ENCODE measurements around the gene RNF123.

Gene RNF123

DNA sequence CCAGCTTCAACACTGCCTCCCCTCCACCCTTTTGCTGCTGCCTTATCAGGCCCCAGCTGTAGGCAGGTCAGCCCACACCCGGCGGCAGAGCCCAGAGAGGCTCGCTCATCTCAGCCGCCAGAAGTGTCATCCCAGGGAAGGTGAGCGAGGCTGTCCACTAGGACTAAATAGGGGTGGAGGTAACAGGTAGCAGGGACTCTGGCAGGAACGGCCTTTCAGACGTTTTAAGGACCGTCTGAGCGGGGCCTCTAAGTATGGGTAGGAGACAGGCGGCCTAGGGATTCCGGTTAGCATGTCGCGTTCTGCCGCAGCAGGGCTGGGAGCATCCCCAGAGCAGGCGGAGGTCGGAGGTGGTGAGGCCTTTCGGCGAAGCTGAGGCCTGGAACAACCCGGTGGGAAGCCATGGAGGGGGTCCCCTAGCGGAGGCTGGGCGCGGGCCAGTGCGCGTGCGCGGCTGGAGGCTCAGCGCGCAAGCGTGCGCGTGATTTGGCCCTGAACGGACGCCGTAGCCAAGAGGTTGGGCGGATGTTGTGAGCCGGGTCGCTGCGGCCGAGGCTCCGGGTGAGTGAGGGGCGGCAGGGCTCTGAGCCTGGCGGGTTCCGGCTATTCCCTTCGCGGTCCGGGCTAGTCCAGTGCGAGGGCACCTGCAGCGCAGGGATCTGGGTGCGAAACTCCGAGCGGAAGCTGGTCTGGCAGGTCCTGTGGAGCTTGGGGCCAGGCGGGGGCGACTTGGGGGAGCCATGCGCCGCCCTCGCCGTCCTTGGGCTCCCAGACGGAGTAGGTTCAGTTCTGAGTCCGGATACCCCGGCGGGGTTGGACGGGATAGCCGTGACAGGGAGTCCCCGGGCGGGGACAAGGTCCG lies at the start of gene RNF123, which contains the start of gene MST1:
RNF123 (plus strand) TSS at position 512 of the 862 bp plus-strand sequence. CDS start 1,609 bp downstream, outside the sequence.
MST1 (minus strand) TSS at position 429 of the 862 bp plus-strand sequence. CDS start 783 bp downstream, outside the sequence.
- in situ Hi-C loops (cut with HindIII; ENCODE audit: low sequenced_read_pairs): no loop called here

DNA sequence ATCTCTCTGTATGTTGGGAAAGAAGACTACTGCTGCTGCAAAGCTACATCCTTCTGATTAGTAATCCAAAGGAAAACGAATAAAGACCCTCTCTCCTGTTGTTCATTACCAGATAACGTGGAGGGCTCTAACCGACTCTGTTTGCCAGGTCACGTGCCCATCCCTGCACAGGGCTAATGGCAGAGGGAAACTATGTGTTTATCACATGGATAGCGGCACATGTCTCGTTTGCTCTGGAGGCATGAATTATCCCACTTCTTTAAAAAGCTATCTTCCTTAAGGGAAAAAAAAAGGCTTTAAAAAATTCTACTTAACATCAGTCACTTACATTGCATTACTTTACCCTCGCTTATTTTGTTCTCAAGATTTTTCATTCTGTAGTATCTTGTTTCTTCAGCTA lies 48.1 kb upstream of the RNF123 start:
- in situ Hi-C loops (cut with HindIII; ENCODE audit: low sequenced_read_pairs): no loop called here

DNA sequence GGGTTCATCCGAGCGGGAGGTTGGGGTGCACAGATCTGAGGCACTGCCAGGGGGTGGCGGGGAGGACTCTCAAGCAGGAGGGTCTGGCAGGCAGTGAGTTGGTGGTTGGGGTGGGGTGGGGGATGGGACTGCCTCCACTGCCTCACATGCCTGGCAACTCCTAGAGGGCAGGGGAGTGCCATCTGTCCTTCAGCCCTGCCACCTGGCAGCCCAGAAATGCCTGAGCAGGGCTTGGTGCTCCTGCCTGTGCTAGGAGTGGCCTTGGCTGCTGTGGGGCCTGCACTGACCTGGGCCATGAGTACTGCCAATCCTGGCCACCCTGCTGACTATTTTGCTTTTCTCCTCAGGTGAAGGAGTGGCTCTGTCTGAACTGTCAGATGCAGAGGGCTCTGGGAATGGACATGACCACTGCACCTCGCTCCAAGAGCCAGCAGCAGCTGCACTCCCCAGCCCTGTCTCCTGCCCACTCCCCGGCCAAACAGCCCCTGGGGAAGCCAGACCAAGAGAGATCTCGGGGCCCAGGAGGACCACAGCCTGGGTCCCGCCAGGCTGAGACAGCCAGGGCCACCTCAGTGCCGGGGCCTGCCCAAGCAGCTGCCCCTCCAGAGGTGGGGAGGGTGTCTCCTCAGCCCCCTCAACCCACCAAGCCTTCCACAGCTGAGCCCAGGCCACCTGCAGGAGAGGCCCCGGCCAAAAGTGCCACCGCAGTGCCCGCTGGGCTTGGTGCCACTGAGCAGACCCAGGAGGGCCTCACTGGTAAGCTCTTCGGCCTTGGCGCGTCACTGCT lies 47.2 kb upstream of the RNF123 start:
- in situ Hi-C loops (cut with HindIII; ENCODE audit: low sequenced_read_pairs): no loop called here

DNA sequence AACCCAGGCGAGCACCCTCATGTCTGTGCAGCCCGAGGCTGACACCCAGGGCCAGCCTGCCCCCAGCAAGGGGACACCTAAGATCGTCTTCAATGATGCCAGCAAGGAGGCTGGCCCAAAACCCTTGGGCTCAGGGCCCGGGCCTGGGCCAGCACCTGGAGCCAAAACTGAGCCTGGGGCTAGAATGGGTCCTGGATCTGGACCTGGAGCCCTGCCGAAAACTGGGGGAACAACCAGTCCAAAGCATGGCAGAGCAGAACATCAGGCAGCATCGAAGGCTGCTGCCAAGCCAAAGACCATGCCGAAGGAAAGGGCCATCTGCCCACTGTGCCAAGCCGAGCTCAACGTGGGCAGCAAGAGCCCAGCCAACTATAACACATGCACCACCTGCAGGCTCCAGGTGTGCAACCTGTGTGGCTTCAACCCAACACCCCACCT lies 46.6 kb upstream of the RNF123 start:
- in situ Hi-C loops (cut with HindIII; ENCODE audit: low sequenced_read_pairs): no loop called here

DNA sequence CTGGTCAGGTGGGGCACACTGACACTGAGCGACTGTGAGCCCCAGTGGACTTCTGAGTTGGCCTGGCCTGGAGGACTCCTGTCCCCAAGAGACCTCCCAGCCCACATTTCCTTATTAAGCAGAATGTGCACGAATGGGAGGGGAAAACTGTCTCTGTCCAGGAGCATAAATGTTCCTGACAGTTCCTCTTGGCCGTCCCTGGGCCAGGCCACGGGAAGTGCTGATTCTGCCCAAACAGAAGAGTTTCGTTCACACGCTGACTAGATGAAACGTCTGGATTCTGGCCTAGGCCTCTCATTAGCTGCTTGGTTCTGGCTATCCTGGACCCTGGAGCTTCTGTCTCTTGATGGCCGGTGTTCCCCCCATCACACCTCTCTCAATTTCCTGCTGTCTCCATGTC lies 44.7 kb upstream of the RNF123 start:
- in situ Hi-C loops (cut with HindIII; ENCODE audit: low sequenced_read_pairs): no loop called here

DNA sequence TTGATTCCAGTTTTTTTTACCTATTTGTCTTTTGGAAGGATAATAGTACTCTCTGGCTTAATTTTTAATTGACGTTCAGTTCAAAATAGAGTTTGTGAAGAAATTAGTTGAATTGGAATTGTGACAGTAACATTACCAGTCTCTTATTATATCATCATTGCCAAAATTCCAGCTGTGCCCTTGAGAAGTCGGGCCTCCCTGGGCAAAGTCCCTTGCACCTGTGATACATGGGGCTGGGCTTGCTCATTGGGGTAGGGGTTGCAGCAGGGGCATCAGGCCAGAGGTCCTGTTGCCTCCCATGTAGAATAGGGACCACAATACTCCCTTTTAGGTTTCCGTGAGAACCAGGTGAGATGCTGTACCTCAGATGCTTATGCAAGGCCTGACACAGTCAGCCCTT lies 43.1 kb upstream of the RNF123 start:
- in situ Hi-C loops (cut with HindIII; ENCODE audit: low sequenced_read_pairs): no loop called here

DNA sequence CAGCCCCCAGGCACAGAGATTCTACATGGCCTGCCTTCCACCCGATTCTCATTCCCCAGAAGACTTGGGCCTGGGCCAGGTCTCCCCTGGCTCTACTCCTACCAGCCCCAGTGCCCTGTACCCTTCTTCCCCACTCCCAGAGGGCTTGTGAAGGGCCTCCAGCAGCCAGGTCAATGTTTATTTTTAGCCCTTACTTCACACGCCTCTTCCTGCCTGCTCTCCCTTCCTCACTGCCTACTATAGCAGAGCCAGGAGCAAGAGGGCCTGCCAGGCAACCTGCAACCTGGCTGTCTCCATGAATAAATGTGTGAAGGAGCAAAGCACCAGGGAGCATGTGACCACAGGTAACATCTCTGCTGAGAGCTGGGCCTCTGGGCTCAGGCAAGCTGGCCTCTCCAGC lies 41.6 kb upstream of the RNF123 start:
- in situ Hi-C loops (cut with HindIII; ENCODE audit: low sequenced_read_pairs): no loop called here

DNA sequence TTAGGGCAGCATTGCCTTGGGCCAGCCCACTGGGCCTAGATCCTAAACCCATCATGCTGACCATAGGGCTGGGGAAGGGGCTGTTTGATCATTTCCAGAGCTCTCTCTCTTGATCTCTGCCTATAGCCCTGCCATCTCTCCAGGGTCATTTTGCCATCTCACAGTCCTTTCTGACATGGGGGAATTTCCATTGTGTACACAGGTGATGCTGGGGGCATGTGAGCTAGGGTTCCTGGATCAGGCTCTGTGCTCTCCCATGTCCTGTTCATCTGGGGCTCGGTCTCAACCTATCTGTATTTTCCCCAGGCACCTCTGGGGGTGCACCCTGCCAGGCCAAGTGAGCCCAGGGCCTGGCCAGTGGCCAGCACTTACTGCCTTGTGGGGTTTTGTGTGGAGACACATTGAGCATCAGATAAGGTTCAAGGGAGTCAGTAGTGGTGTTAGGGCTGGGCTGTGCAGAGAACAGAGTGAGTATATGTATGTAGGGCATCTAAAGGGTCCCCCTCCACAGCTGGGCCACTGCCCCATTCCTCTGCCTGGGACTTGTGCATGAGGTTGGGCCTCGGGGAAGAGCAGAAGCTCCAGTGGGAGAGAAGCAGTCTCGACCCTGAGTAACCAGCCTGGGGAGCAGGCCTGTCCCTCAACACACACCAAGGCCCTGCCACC lies 40.9 kb upstream of the RNF123 start:
- in situ Hi-C loops (cut with HindIII; ENCODE audit: low sequenced_read_pairs): no loop called here

DNA sequence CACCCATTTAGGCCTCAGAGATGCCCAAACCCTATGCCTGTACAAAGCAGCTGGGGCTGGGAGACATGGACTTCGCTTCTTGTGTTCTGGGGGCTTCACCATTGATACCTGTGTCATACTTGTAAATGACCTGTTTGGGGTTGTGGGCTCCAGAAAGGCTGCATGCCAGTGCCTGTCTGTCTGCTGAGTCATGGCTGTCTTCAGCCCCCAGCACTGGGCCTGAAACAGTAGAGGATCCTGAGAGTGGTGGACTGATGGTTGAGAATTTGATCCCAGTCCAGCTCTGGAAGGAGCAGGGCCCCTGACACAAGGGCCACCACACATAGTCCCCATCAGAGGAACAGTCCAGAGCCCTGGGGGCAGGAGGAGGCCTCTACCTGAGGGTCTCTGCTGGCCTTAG lies 39.8 kb upstream of the RNF123 start:
- in situ Hi-C loops (cut with HindIII; ENCODE audit: low sequenced_read_pairs): no loop called here

DNA sequence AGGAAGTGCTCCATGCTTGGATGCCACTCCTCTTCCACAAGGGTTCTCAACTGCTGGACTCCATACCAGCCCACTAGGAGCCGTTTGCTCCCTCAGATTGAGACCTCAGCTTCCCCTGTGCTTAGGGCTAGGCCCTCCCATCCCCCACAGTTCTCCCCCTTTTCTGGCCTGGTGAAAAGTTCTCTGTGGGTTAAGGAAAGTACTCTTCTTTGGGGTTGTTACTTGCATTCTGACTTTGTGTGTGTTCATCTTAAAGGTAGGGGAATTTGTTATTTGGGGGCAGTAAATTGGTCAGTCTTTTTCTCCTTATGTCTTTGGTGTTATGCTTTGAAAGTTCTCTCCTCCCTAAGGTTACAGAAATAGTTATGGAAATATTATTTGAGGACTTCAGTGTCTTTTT lies 39.2 kb upstream of the RNF123 start:
- in situ Hi-C loops (cut with HindIII; ENCODE audit: low sequenced_read_pairs): no loop called here

DNA sequence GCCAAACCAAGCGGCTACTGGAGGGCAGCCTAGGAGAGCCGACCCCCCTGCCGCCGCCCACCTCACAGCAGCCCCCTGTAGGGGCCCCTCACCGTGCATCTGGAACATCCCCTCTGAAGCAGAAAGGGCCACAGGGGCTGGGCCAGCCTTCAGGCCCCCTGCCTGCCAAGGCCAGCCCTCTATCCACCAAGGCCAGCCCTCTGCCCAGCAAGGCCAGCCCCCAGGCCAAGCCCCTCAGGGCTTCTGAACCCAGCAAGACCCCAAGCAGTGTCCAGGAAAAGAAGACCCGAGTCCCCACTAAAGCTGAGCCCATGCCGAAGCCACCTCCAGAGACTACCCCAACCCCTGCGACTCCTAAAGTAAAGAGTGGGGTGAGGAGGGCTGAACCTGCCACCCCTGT lies 38.7 kb upstream of the RNF123 start:
- in situ Hi-C loops (cut with HindIII; ENCODE audit: low sequenced_read_pairs): no loop called here

DNA sequence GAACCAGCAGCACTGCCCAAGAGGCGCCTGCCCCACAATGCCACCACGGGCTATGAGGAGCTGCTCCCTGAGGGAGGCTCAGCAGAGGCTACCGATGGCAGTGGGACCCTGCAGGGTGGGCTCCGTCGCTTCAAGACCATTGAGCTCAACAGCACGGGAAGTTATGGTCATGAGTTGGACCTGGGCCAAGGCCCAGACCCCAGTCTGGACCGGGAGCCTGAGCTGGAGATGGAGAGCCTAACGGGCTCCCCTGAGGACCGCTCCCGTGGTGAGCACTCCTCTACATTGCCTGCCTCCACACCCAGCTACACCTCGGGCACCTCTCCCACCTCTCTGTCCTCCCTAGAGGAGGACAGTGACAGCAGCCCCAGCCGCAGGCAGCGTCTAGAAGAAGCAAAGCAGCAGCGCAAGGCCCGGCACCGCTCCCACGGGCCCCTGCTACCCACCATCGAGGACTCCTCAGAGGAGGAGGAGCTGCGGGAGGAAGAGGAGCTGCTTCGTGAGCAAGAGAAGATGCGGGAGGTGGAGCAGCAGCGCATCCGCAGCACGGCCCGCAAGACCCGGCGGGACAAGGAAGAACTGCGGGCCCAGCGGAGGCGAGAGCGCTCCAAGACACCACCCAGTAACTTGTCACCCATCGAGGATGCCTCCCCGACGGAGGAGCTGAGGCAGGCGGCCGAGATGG lies 37.0 kb upstream of the RNF123 start:
- in situ Hi-C loops (cut with HindIII; ENCODE audit: low sequenced_read_pairs): no loop called here

DNA sequence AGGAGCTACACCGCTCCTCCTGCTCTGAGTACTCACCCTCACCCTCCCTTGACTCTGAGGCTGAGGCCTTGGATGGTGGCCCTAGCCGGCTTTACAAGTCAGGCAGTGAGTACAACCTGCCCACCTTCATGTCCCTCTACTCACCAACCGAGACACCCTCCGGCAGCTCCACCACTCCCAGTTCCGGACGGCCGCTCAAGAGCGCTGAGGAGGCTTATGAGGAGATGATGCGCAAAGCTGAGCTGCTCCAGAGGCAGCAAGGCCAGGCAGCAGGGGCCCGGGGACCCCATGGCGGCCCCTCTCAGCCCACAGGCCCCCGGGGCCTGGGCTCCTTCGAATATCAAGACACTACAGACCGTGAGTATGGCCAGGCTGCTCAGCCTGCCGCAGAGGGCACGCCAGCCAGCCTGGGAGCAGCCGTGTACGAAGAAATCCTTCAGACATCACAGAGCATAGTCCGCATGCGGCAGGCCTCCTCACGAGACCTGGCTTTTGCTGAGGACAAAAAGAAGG lies 36.4 kb upstream of the RNF123 start:
- in situ Hi-C loops (cut with HindIII; ENCODE audit: low sequenced_read_pairs): no loop called here

DNA sequence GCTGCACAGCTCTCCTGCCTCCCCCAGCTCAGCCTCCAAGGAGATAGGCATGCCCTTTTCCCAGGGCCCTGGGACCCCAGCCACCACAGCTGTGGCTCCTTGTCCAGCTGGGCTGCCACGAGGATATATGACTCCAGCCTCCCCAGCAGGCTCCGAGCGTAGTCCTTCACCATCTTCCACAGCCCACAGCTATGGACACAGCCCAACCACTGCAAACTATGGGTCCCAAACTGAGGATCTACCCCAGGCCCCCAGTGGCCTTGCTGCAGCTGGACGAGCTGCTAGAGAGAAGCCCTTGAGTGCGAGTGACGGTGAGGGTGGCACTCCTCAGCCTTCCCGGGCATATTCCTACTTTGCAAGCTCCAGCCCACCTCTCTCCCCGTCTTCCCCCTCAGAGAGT lies 35.7 kb upstream of the RNF123 start:
- in situ Hi-C loops (cut with HindIII; ENCODE audit: low sequenced_read_pairs): no loop called here

DNA sequence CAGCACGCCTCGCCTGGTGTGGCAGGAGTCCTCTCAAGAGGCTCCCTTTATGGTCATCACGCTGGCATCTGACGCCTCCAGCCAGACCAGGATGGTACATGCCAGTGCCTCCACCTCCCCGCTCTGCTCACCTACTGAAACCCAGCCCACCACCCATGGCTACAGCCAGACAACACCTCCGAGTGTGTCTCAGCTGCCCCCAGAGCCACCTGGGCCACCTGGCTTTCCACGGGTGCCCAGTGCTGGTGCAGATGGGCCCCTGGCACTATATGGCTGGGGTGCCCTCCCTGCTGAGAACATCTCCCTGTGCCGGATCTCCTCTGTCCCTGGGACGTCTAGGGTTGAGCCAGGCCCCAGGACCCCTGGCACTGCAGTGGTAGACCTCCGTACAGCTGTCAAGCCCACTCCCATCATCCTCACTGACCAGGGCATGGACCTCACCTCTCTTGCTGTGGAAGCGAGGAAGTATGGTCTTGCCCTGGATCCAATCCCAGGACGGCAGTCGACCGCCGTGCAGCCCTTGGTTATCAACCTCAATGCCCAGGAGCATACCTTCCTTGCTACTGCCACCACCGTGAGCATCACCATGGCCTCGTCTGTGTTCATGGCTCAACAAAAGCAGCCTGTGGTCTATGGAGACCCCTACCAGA lies 35.1 kb upstream of the RNF123 start:
- in situ Hi-C loops (cut with HindIII; ENCODE audit: low sequenced_read_pairs): no loop called here

DNA sequence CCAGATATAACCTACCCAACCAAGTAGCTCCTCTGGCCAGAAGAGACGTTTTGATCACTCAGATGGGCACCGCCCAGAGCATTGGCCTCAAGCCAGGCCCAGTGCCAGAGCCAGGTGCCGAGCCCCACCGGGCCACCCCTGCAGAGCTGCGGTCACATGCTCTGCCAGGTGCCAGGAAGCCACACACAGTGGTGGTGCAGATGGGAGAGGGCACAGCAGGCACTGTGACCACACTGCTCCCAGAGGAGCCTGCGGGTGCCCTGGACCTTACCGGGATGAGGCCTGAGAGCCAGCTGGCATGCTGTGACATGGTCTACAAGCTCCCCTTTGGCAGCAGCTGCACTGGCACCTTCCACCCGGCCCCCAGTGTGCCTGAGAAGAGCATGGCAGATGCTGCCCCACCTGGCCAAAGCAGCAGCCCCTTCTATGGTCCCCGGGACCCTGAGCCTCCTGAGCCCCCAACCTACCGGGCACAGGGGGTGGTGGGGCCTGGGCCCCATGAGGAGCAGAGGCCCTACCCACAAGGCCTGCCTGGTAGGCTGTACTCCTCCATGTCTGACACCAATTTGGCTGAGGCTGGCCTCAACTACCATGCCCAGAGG lies 34.3 kb upstream of the RNF123 start:
- in situ Hi-C loops (cut with HindIII; ENCODE audit: low sequenced_read_pairs): no loop called here

DNA sequence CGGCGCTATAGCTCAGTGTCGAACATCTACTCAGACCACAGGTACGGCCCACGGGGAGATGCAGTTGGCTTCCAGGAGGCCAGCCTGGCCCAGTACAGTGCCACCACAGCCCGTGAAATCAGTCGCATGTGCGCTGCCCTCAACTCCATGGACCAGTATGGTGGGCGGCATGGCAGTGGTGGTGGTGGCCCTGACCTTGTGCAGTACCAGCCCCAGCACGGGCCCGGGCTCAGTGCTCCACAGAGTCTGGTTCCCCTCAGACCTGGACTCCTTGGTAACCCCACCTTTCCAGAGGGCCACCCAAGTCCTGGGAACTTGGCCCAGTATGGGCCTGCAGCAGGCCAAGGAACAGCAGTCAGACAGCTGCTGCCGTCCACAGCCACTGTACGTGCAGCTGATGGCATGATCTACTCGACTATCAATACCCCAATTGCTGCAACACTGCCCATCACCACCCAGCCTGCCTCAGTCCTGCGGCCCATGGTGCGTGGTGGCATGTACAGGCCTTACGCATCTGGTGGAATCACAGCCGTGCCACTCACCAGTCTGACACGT lies 33.5 kb upstream of the RNF123 start:
- in situ Hi-C loops (cut with HindIII; ENCODE audit: low sequenced_read_pairs): no loop called here

DNA sequence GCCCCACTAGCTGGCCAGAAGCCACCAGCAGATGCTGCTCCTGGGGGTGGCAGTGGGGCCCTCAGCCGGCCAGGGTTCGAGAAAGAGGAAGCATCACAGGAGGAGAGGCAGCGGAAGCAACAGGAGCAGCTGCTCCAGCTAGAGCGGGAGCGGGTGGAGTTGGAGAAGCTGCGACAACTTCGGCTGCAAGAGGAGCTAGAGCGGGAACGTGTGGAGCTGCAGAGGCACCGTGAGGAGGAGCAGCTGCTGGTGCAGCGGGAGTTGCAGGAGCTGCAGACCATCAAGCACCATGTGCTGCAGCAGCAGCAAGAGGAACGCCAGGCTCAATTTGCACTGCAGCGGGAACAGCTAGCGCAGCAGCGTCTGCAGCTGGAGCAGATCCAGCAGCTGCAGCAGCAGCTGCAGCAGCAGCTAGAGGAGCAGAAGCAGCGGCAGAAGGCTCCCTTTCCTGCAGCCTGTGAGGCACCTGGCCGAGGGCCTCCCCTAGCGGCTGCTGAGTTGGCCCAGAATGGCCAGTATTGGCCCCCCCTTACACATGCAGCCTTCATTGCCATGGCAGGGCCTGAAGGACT lies 32.7 kb upstream of the RNF123 start:
- in situ Hi-C loops (cut with HindIII; ENCODE audit: low sequenced_read_pairs): no loop called here
